ENCODE results near the gene ARHGAP26.

ARHGAP26 gene

DNA sequence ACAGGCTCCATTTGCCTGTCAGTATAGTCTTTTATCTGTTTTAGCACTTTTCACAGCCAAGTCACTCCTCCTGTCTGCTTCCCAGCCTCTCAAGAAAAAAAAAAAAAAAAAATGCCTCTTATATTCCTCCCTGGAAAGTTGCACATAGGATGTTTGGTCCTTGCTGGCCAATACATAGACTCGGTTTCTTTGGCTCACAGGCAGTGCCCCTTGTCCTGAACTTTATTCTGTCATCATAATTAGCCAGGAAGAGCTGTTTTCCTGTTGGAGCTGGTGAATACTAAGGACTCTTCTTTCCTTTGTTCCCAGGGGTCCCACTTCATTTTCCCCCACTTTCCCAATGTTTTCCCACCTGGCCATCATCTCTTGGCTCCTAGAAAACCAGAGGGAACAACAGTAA lies 442.1 kb downstream of the ARHGAP26 start:
- H3K27me3 ChIP-seq (ENCODE audit: insufficient read depth, low read length) = no peaks in the 10 kb centered on the region
- H2AFZ ChIP-seq (ENCODE audit: low read length) = no peak overlapping the region
- no peak overlapping the region; the same call in 1 of the 2 replicates for H3K9ac ChIP-seq (ENCODE audit: low read length)
- peak overlapping the region; percentile 99 for H3K27ac ChIP-seq (ENCODE audit: low read depth, low read length, poor library complexity, severe bottlenecking)
- no peak for TF ChIP-seq EZH2 (IDR thresholded peaks at IDR 0.05; ENCODE audit: borderline replicate concordance, low read length)
- TF ChIP-seq, protein P1, sequence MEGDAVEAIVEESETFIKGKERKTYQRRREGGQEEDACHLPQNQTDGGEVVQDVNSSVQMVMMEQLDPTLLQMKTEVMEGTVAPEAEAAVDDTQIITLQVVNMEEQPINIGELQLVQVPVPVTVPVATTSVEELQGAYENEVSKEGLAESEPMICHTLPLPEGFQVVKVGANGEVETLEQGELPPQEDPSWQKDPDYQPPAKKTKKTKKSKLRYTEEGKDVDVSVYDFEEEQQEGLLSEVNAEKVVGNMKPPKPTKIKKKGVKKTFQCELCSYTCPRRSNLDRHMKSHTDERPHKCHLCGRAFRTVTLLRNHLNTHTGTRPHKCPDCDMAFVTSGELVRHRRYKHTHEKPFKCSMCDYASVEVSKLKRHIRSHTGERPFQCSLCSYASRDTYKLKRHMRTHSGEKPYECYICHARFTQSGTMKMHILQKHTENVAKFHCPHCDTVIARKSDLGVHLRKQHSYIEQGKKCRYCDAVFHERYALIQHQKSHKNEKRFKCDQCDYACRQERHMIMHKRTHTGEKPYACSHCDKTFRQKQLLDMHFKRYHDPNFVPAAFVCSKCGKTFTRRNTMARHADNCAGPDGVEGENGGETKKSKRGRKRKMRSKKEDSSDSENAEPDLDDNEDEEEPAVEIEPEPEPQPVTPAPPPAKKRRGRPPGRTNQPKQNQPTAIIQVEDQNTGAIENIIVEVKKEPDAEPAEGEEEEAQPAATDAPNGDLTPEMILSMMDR (IDR thresholded peaks at IDR 0.05; ENCODE audit: low read length) = no peak
- no peak overlapping the region for H3K4me2 ChIP-seq (ENCODE audit: low read length)
- no peaks in the 10 kb centered on the region for H3K79me2 ChIP-seq (ENCODE audit: insufficient read depth, low read length)
- no peaks in the 10 kb centered on the region for H3K9me2 ChIP-seq (ENCODE audit: low read depth, low read length)
- H3K9me3 ChIP-seq (ENCODE audit: low read length) = no peaks in the 10 kb centered on the region
- H3F3A ChIP-seq (ENCODE audit: insufficient read depth, low read length) = peaks cover 6% of the 10 kb centered on the region; the same call in 1 of the 2 replicates
- no peak overlapping the region for H3K4me3 ChIP-seq (ENCODE audit: low read depth, low read length, poor library complexity, severe bottlenecking)
- H4K20me1 ChIP-seq (ENCODE audit: insufficient read depth, low read length) = no peaks in the 10 kb centered on the region
- peaks cover 59% of the 10 kb centered on the region for H3K4me1 ChIP-seq (ENCODE audit: insufficient read depth, low read length, severe bottlenecking)
- H3K36me3 ChIP-seq (ENCODE audit: insufficient read depth, low read length) = no peaks in the 10 kb centered on the region

DNA sequence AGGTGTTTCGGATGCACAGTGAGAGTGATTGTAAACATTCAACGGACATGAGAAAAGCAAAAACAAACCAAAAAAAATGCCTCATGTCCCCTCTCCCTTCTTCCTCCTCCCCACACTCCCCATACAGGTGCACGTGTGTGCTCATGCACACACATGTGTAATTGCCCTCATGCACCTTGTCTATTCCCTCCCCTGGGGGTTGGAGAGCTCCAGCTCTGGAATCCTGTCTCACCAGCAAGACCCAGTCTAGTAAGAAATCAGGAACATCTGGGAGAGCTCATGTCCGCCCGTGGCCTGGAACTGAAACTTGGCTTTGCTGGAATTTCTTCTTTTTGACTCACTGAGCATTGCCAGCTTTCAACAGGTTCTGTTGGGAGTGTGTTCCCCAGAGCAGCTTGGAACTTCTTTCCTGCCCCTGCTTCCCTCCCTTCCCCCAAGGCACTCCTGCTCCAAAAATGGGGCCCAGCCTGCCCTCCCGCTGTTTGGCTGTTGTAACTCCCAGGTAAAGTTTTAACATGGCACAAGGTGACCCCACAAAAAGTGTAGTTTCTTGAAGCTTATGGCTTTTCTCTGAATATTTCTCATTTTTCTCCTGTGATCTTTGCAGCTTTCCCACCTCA lies 443.2 kb downstream of the ARHGAP26 start:
- Histone ChIP-seq H4K20me1 (ENCODE audit: insufficient read depth, low read length) (no peaks in the 10 kb centered on the region), H3K9ac (ENCODE audit: low read length) (peak overlapping the region; percentile 67), H3F3A (ENCODE audit: insufficient read depth, low read length) (peaks cover 6% of the 10 kb centered on the region; the same call in 1 of the 2 replicates), H3K27ac (ENCODE audit: low read depth, low read length, poor library complexity, severe bottlenecking) (peak overlapping the region; percentile 99), H3K27me3 (ENCODE audit: insufficient read depth, low read length) (no peaks in the 10 kb centered on the region), H2AFZ (ENCODE audit: low read length) (peak overlapping the region; percentile 84), H3K79me2 (ENCODE audit: insufficient read depth, low read length) (no peaks in the 10 kb centered on the region), H3K9me2 (ENCODE audit: low read depth, low read length) (no peaks in the 10 kb centered on the region), H3K9me3 (ENCODE audit: low read length) (no peaks in the 10 kb centered on the region), H3K36me3 (ENCODE audit: insufficient read depth, low read length) (no peaks in the 10 kb centered on the region), H3K4me3 (ENCODE audit: low read depth, low read length, poor library complexity, severe bottlenecking) (peak overlapping the region; percentile 15), H3K4me2 (ENCODE audit: low read length) (peak overlapping the region; percentile 60), H3K4me1 (ENCODE audit: insufficient read depth, low read length, severe bottlenecking) (peaks cover 66% of the 10 kb centered on the region)
- TF ChIP-seq, protein P1 (IDR thresholded peaks at IDR 0.05; ENCODE audit: low read length) = no peak
- no peak for TF ChIP-seq EZH2 (IDR thresholded peaks at IDR 0.05; ENCODE audit: borderline replicate concordance, low read length)

DNA sequence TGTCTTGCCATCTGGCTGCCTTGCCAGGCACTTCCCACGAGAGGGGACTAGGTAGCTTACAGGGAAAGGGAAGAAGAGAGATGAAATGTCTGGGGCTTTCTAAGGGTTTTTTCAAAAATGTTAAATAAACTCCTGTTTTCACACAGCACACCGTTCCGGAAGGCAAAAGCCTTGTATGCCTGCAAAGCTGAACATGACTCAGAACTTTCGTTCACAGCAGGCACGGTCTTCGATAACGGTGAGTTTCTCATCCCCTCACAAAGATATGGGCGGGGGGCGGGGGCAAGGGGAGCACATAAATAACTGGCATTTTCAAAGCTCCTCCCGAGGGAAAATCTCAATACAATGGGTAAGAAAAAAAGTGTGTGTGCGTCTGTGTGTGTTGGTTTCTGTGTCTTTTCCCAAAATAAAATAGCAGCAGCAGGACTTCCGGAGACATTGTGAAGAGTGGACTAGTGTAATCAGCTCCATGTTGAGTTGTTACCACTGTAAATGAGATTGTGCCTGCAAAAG lies 443.7 kb downstream of the ARHGAP26 start:
- no peaks in the 10 kb centered on the region for H3K27me3 ChIP-seq (ENCODE audit: insufficient read depth, low read length)
- TF ChIP-seq EZH2 (IDR thresholded peaks at IDR 0.05; ENCODE audit: borderline replicate concordance, low read length) = no peak
- TF ChIP-seq, protein P1 (IDR thresholded peaks at IDR 0.05; ENCODE audit: low read length) = no peak

More for the DNA sequence above, 443.7 kb downstream of the ARHGAP26 start:
- H3K9me2 ChIP-seq (ENCODE audit: low read depth, low read length) = no peaks in the 10 kb centered on the region
- H3K4me1 ChIP-seq (ENCODE audit: insufficient read depth, low read length, severe bottlenecking) = peaks cover 72% of the 10 kb centered on the region
- H3K4me3 ChIP-seq (ENCODE audit: low read depth, low read length, poor library complexity, severe bottlenecking) = peak overlapping the region; percentile 15
- H2AFZ ChIP-seq (ENCODE audit: low read length) = peak overlapping the region; percentile 84
- no peaks in the 10 kb centered on the region for H3K36me3 ChIP-seq (ENCODE audit: insufficient read depth, low read length)
- peak overlapping the region; percentile 99 for H3K27ac ChIP-seq (ENCODE audit: low read depth, low read length, poor library complexity, severe bottlenecking)
- H3K9ac ChIP-seq (ENCODE audit: low read length) = peak overlapping the region; percentile 67
- peaks cover 6% of the 10 kb centered on the region; the same call in 1 of the 2 replicates for H3F3A ChIP-seq (ENCODE audit: insufficient read depth, low read length)
- no peaks in the 10 kb centered on the region for H3K79me2 ChIP-seq (ENCODE audit: insufficient read depth, low read length)
- no peaks in the 10 kb centered on the region for H4K20me1 ChIP-seq (ENCODE audit: insufficient read depth, low read length)
- no peaks in the 10 kb centered on the region for H3K9me3 ChIP-seq (ENCODE audit: low read length)
- peak overlapping the region; percentile 60 for H3K4me2 ChIP-seq (ENCODE audit: low read length)
